C4-2B (cell line): ENCODE measurements around the gene PIP5K1C.

Experiments used
- CTCF ChIP-seq: fragments of 450-650 bp; conservative IDR thresholded peaks from 2 replicates; pipeline ENCODE4 v1.5.1; 2017; ENCODE audit warnings: mild to moderate bottlenecking
- ZFX ChIP-seq: fragments of 450-650 bp; IDR thresholded peaks from 2 replicates; pipeline ENCODE4 v1.6.1; 2017

- TF ChIP-seq CTCF (no peak), ZFX (no peak)
Measured at GRCh38 chr19:3623716-3624115, 76.6 kb downstream of the PIP5K1C start.
